Measurements from ENCODE around the gene MPRIP.

Gene MPRIP

DNA sequence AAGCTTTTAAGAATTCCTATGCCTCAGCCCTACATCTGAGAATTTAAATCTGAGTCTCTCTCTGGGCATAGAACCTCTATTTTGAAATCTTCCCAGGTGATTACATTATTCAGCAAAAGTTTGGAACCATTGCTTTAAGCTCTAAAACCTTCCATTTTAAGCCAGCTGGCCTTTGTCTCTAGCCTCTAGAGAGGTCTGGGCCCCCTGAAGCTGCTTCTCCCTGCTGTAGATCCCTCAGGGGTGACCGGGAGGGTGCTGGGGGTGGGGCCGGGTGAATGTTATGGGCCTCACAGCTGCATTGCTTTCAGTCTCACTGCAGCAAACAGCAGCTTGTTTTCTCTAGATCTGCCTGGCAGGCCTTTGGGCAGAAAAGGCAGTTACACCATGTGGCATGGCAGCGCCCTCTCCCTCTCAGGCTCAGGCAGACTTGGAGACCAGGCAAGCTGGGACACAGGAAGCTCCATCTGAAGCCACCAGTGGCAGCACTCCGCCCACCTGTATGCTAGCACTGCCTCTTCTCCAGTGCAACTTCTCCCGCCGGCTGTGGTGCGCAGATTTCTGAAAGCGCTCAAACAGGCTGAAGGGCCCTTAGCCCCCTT is 66.3 kb downstream of the MPRIP start:
- no peak for DNase-seq (ENCODE audit: low spot score)

DNA sequence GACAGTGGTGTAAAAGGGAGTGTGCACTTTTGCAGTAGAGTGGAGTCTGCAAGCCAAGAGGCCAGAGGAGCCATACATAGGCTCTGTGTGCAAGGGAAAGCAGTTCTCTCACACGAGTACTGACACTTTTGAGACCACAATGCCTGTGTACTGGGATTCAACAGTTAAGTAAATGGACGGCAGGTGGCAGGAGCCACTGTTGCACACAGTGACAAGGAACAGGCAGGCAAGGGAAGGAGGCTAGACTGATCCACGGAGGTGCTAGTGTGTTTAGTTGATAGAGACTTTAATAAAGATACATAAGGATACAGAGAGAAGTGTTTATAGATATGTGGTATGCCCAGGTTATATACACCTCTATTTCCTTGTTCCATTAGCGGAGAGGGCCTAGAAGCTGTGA is 67.0 kb downstream of the MPRIP start:
- no peak for DNase-seq (ENCODE audit: low spot score)

- no peak for DNase-seq (ENCODE audit: low spot score)
These were observed 67.7 kb downstream of the MPRIP start for GRCh38 chr17:17109907-17110306.

GRCh38 chr17:17110520-17110919 is 68.3 kb downstream of the MPRIP start:
- no peak for DNase-seq (ENCODE audit: low spot score)

- no peak for DNase-seq (ENCODE audit: low spot score)
These were observed 69.4 kb downstream of the MPRIP start for GRCh38 chr17:17111401-17112393.

GRCh38 chr17:17112628-17113200 is 70.5 kb downstream of the MPRIP start:
- no peak for DNase-seq (ENCODE audit: low spot score)

DNA sequence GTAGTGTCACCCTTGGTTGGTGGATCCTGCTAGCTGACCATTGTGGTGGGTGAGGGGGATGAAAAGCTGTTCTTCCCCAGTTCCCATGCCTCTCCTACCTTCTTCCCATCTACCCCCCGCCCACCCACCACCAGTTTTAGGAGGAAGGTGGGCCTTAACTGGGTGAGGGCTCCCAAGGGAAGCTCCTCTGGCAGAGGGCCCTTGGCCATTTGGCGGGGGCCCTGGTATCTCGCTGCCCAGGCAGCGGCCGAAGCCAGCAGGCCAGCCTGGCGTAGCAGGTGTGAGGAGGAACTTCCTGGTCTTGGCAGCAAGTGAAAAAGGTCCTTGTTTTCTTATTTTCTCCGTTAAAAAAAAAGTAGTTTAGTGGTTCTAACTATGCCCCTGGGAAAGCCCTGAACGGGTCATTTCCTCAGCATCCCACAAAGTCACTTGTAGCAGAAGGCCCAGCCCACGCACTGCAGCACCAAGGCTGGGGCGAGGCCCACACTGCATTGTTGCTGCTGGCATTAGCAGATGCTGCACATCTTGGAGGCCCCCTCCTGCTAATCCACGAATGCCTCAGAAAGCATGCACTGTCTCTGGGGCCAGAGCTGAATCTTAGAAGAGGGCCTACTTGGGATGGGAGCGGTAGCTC is 72.5 kb downstream of the MPRIP start:
- DNase-seq (ENCODE audit: low spot score), result no peak

GRCh38 chr17:17115620-17116019 is 73.4 kb downstream of the MPRIP start:
- DNase-seq (ENCODE audit: low spot score), result no peak

GRCh38 chr17:17116406-17116805 is 74.1 kb downstream of the MPRIP start:
- DNase-seq (ENCODE audit: low spot score), result no peak

DNA sequence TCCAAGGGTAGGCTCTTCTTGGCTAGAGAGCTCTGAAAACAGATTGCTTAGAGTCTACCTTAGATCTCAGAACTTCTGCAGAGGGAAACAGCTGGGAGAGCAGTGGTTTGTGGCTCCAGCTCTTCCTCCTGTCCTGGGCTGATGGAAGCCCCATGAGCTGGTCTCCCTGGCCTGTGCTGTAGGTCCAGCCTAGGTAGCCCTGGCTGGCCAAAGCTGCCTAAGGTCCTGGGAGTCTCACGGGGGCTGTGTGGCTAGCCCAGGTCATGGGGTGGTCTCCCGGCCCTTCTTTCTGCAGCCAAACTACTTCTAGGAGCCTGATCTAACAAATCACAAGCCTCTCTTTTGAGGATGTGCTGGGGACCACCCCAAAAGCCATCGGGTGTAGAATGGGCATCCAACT is 75.7 kb downstream of the MPRIP start:
- DNase-seq (ENCODE audit: low spot score), result no peak

GRCh38 chr17:17118399-17118798 is 76.1 kb downstream of the MPRIP start:
- peak; percentile 61 for DNase-seq (ENCODE audit: low spot score)

- no peak for DNase-seq (ENCODE audit: low spot score)
These were observed 76.8 kb downstream of the MPRIP start for GRCh38 chr17:17119106-17119505.

DNA sequence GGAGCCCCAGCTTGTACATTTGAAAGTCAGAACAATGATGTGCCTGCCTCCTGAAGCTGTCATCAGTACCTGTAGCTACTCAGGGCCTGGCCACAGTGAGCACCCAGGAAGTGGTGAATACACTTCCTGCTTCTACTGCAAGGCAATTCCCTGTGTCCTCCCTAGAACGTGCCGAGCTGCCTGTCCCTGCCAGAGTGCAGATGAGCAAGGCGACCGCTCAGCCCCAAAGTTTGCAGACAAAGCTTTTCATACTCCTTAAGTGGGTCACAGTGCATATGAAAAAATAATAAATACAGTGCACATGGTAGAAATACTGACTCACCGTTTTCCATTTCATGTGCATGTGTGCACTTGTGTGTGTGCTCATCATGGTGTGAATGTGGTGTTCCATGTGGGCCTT is 77.3 kb downstream of the MPRIP start:
- no peak for DNase-seq (ENCODE audit: low spot score)

GRCh38 chr17:17120294-17120693 is 78.0 kb downstream of the MPRIP start:
- no peak for DNase-seq (ENCODE audit: low spot score)

GRCh38 chr17:17120701-17121100 is 78.4 kb downstream of the MPRIP start:
- DNase-seq (ENCODE audit: low spot score), result no peak

GRCh38 chr17:17121162-17121561 is 78.9 kb downstream of the MPRIP start:
- no peak for DNase-seq (ENCODE audit: low spot score)

DNA sequence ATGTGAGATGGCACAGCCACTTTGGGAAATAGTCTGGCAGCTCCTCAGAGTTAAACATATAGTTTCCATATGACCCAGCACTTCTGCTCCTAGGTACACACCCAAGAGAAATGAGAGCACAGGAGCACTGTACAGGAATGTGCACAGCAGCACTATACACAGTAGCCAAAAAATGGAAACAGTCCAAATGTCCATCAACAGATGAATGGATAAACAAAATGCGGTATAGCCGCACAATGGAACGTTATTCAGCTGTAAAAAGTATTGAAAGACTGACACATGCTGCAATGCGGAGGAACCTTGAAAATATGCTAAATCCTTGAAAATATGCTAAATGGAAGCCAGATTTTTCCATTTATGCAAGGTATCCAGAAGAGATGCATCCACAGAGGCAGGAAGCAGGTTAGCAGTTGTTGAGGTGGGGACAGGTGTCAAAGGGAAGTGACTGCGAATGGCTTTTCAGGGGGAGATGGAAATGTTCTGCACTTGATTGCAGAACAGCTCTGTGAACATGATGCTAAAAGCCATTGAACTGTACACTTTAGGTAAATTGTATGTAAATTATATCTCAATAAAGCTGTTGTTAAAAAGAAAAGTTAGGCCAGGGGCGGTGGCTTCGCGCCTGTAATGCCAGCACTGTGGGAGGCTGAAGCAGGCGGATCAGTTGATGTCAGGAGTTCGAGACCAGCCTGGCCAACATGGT is 80.7 kb downstream of the MPRIP start:
- DNase-seq (ENCODE audit: low spot score), result no peak

DNA sequence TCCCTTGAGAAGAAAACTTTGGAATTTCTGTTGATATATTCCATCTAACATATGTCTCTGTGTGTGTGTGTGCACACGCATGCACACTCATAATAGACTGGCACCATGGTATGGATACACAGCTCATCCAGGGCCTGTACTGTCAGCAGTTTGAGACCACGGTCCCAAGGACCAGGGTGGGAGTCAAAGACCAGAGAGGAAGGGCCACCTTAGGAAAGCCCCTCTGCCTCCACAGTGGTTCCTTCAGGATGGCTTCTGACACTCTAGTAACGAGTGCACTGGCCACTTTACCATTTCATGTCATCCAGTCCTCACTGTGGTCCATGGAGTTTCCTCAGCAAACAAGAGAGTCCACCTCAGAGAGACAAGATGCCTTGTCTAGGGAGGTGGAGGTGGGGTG is 82.1 kb downstream of the MPRIP start:
- DNase-seq (ENCODE audit: low spot score), result no peak

DNA sequence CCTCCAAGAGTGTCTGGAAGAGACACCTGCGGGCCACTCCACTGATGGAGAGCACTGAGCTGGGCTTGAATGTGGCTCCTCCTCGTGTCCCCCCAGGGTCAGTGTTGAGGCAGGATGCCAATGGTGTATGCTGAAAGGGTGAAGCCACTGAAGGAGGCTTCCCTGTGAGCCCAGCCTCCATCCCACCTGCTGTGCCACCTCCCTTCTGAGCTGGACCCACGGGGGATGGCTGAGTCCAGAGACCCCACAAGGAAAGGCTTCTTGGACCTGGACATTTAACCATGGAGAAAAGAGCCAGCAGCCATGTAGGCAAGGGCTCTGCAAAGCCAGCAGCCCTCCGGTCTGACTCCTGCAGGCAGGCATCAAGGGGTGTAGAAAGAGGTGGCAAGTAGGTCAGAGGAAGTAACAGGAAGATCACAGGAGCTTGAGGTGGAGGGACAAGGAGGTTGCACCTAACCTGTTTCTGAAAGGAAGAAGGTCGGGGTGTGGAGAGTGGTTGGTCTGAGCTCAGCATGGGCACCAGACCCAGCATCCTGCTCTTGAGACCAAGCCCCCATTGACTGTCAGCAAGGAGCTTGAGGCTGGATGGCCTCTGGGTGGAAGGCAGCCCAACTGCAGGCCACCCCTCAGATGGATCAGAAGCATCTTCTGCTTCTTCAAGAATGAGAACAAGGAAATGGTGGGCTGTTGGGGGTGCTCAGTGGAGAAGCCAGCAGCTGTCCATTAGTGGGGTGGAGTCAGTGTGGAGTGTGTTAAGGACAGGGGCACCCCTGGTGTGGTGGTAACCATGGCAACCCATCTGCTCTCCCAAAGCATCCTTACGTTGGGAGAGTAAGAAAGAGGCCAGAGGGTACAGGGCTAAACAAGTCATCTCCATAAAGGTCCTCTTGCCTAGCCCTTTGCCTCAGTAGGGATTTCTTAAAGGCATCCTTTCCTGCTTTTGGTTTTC is 83.2 kb downstream of the MPRIP start:
- no peak for DNase-seq (ENCODE audit: low spot score)

GRCh38 chr17:17126131-17127110 is 84.2 kb downstream of the MPRIP start:
- no peak for DNase-seq (ENCODE audit: low spot score)

All from HuH-7 (cell line).